HepG2 (cell line): ENCODE measurements around the gene LCLAT1. TPM values are rescaled to one million over a fixed set of nuclear protein-coding genes. Genes with fewer than 3 reads are reported as not detected.

Experiments used
- ATAC-seq: fragments of 200-7000 bp; cut with Tn5 transposase; 3 replicates; pipeline ENCODE4 v1.9.1; 2020; ENCODE audit warnings: mild to moderate bottlenecking, moderate library complexity
- BruUV-seq: library from RNA; stranded (reverse); fragments of 400-500 nt; replicated peaks from 2 replicates; lab custom pipeline; 2021; lab: Mats Ljungman, UMichigan
- CTCF ChIA-PET: fragments of 300-600 bp; formaldehyde crosslinking; extraction: SDS; loops from one replicate; lab custom pipeline; 2021; ENCODE audit warnings: low total read pairs, inconsistent platforms, low intra/inter-chr PET ratio; lab: Yijun Ruan, JAX
- POLR2A ChIA-PET: fragments of 350-600 bp; sonication (Branson Sonifier 250); formaldehyde crosslinking; loops from one replicate; lab custom pipeline; 2020; ENCODE audit warnings: antibody characterized with exemption, inconsistent platforms; lab: Yijun Ruan, JAX
- DNase-seq: peaks from one replicate; pipeline ENCODE4 v3.0.0-alpha.2; 2015; ENCODE audit warnings: low spot score
- FAIRE-seq: peaks from 3 replicates; lab custom pipeline; 2011; peaks lifted over from hg19 to GRCh38; lab: Jason Lieb, UNC
- H2AFZ ChIP-seq: one replicate; pipeline ENCODE4 v1.6.1; 2011; ENCODE audit warnings: low read length, inconsistent platforms
- H3K27ac ChIP-seq: fragments of 300-600 bp; 3 replicates; pipeline ENCODE4 v1.8.0; 2011; ENCODE audit warnings: mixed run types, mild to moderate bottlenecking, mixed read lengths, low read length, inconsistent platforms; ENCODE audit not compliant: insufficient read depth; ENCODE audit errors: extremely low read length
- H3K27me3 ChIP-seq, 2 experiments: fragments of 200-600 bp in 1 of 2; 2 replicates in 1 of 2; 3 replicates in 1 of 2; pipeline versions ENCODE4 v1.6.0 to v1.8.0; 2011; ENCODE audit warnings: low read length in 2 of 2, mild to moderate bottlenecking in 2 of 2, moderate library complexity in 2 of 2, inconsistent platforms in 1 of 2; ENCODE audit not compliant: insufficient read depth in 2 of 2, control insufficient read depth in 1 of 2
- H3K36me3 ChIP-seq, 2 experiments: fragments of 200-600 bp in 1 of 2; replicated peaks in 1 of 2; 2 replicates in 1 of 2; 3 replicates in 1 of 2; pipeline versions ENCODE4 v1.5.1 to v1.8.0; 2011; ENCODE audit warnings: low read length in 2 of 2, inconsistent platforms in 1 of 2; ENCODE audit not compliant: insufficient read depth in 2 of 2, control insufficient read depth in 1 of 2
- H3K4me1 ChIP-seq: 2 replicates; pipeline ENCODE4 v1.5.1; 2012; ENCODE audit warnings: low read length, inconsistent platforms; ENCODE audit not compliant: insufficient read depth
- H3K4me2 ChIP-seq: 2 replicates; pipeline ENCODE4 v1.6.0; 2011; ENCODE audit warnings: low read depth, low read length, inconsistent platforms
- H3K4me3 ChIP-seq, 3 experiments: fragments of 200-600 bp in 1 of 3; sonication (generic), shearing (Covaris generic) in 1 of 3; replicated peaks in 1 of 3; 2 replicates each; pipeline ENCODE4 v1.5.1; 2011 to 2016; ENCODE audit warnings: low read length in 3 of 3, inconsistent platforms in 2 of 3, low read depth in 2 of 3, mild to moderate bottlenecking in 2 of 3, control low read depth in 1 of 3, mixed read lengths in 1 of 3; ENCODE audit not compliant: insufficient read depth in 1 of 3
- H3K79me2 ChIP-seq: one replicate; pipeline ENCODE4 v1.6.1; 2011; ENCODE audit warnings: low read length, inconsistent platforms; ENCODE audit not compliant: insufficient read depth
- H3K9ac ChIP-seq: 2 replicates; pipeline ENCODE4 v1.6.0; 2011; ENCODE audit warnings: mild to moderate bottlenecking, low read depth, low read length, inconsistent platforms; ENCODE audit not compliant: insufficient read depth
- H3K9me3 ChIP-seq: 2 replicates; pipeline ENCODE4 v1.5.1; 2012; ENCODE audit warnings: mild to moderate bottlenecking, low read length
- H4K20me1 ChIP-seq: 2 replicates; pipeline ENCODE4 v1.6.0; 2011; ENCODE audit warnings: inconsistent platforms, mild to moderate bottlenecking, low read length, moderate library complexity; ENCODE audit not compliant: insufficient read depth
- AHDC1 ChIP-seq: sonication (generic); formaldehyde crosslinking; IDR thresholded peaks from 2 replicates; pipeline ENCODE4 v1.5.1; 2020; ENCODE audit warnings: mild to moderate bottlenecking, missing genetic modification reagents, borderline replicate concordance
- AKAP8 ChIP-seq: sonication (generic); formaldehyde crosslinking; IDR thresholded peaks from 2 replicates; pipeline ENCODE4 v1.5.1; 2020; ENCODE audit warnings: mild to moderate bottlenecking, missing genetic modification reagents
- BHLHE40 ChIP-seq: IDR thresholded peaks from 2 replicates; pipeline ENCODE4 v1.6.1; 2011; ENCODE audit warnings: low read length, improper control_type of control experiment
- GATAD2A ChIP-seq: IDR thresholded peaks from 2 replicates; pipeline ENCODE4 v1.6.1; 2016
- HNRNPLL ChIP-seq: fragments of 200-400 bp; formaldehyde crosslinking; IDR thresholded peaks from 2 replicates; pipeline ENCODE4 v1.6.1; 2017; ENCODE audit warnings: mild to moderate bottlenecking, low read depth, low read length; ENCODE audit not compliant: poor library complexity, severe bottlenecking
- KLF6 ChIP-seq: IDR thresholded peaks from 2 replicates; pipeline ENCODE4 v1.8.0; 2016; ENCODE audit warnings: missing biosample characterization, missing genetic modification reagents
- MAF1 ChIP-seq: sonication (generic); formaldehyde crosslinking; IDR thresholded peaks from 2 replicates; pipeline ENCODE4 v1.5.0; 2020; ENCODE audit warnings: missing genetic modification reagents, borderline replicate concordance
- MED1 ChIP-seq: sonication (generic); formaldehyde crosslinking; IDR thresholded peaks from 2 replicates; pipeline ENCODE4 v1.4.0; 2020; ENCODE audit warnings: missing genetic modification reagents
- STAT5B ChIP-seq: sonication (generic); formaldehyde crosslinking; IDR thresholded peaks from 2 replicates; pipeline ENCODE4 v1.4.0; 2020; ENCODE audit warnings: missing genetic modification reagents
- ZBTB1 ChIP-seq: sonication (generic); formaldehyde crosslinking; IDR thresholded peaks from 2 replicates; pipeline ENCODE4 v1.4.0; 2020; ENCODE audit warnings: missing genetic modification reagents, borderline replicate concordance
- ZBTB44 ChIP-seq: sonication (generic); formaldehyde crosslinking; IDR thresholded peaks from 2 replicates; pipeline ENCODE4 v1.4.0; 2020; ENCODE audit warnings: missing genetic modification reagents
- ZMYM4 ChIP-seq: sonication (generic); formaldehyde crosslinking; IDR thresholded peaks from 2 replicates; pipeline ENCODE4 v1.8.1; 2023; ENCODE audit warnings: mild to moderate bottlenecking, missing genetic modification reagents
- ZNF234 ChIP-seq: sonication (generic); formaldehyde crosslinking; conservative IDR thresholded peaks from 2 replicates; pipeline ENCODE4 v1.5.1; 2020; ENCODE audit warnings: mild to moderate bottlenecking, missing genetic modification reagents
- ZNF280D ChIP-seq: sonication (generic); formaldehyde crosslinking; IDR thresholded peaks from 2 replicates; pipeline ENCODE4 v1.5.1; 2020; ENCODE audit warnings: mild to moderate bottlenecking, missing genetic modification reagents
- ZNF879 ChIP-seq: sonication (generic); formaldehyde crosslinking; IDR thresholded peaks from 2 replicates; pipeline ENCODE4 v1.8.1; 2023; ENCODE audit warnings: missing genetic modification reagents
- WGBS: methylation state at CpG from one replicate; pipeline ENCODE4 v1.1.6; 2017; ENCODE audit warnings: low lambda C conversion rate; 5-methylcytosine and 5-hydroxymethylcytosine counted together
- in situ Hi-C: cut with HindIII; loops from 2 replicates; pipeline ENCODE4 v1.10.0; 2017; ENCODE audit warnings: low pct_unique_long_range_greater_than_20kb; ENCODE audit not compliant: extremely low pct_ligation_motif_present
- intact Hi-C: fragments of 100-400 bp; cut with micrococcal nuclease; formaldehyde crosslinking; loops from one replicate; pipeline ENCODE4 v1.10.0; 2022; ENCODE audit not compliant: unreplicated experiment
- polyA plus RNA-seq, 8 experiments: library from polyadenylated mRNA; depleted of rRNA in 3 of 8; stranded (reverse) in 7 of 8; unstranded in 1 of 8; fragments of >200 nt; fragmentation: Illumina TruSeq in 4 of 8; extraction: Trizol in 4 of 8; gene quantifications; 2 replicates each; pipeline versions ENCODE4 v1.2.1 to v1.2.3, GENCODE V29; 2011 to 2016; ENCODE audit warnings: low read depth in 4 of 8, missing spikeins in 1 of 8, mixed read lengths in 1 of 8; ENCODE audit not compliant: insufficient read depth in 1 of 8
- total RNA-seq, 5 experiments: library from RNA; depleted of rRNA; stranded (reverse); fragments of >200 nt; fragmentation: Illumina TruSeq; extraction: Trizol; gene quantifications; 2 replicates each; pipeline ENCODE4 v1.2.3, GENCODE V29; 2016; ENCODE audit warnings: low read depth in 1 of 5

LCLAT1 gene
- total and polyA plus RNA-seq, 2 of the 13 experiments (the other 11 are each of a cell fraction or from before 2014, with no cell fraction given) = 18.0 to 28.0 TPM

GRCh38 chr2:30456106-30456505, 9.1 kb downstream of the LCLAT1 start (continued):
- no peak for TF ChIP-seq AKAP8 (CRISPR knock-in tag)
- TF ChIP-seq MED1 (CRISPR knock-in tag) = no peak
- no peak for TF ChIP-seq ZNF280D (CRISPR knock-in tag)
- TF ChIP-seq STAT5B (CRISPR knock-in tag) = no peak
- no peak for TF ChIP-seq KLF6
- no peak for TF ChIP-seq BHLHE40
- TF ChIP-seq HNRNPLL = no peak

GRCh38 chr2:30456579-30456978, 9.5 kb downstream of the LCLAT1 start:
- H3K27ac ChIP-seq = no peak overlapping the region
- DNase-seq (peak; percentile 35), FAIRE-seq (no peak), ATAC-seq (peak; percentile 67)
- intact Hi-C loops = no loop called here
- H4K20me1 ChIP-seq = 0 out of 2 replicates have a peak, but pooled peaks cover 4% of the 10 kb centered on the region
- peaks cover 62% of the 10 kb centered on the region for H3K4me1 ChIP-seq
- no peaks in the 10 kb centered on the region for H3K27me3 ChIP-seq
- BruUV-seq = no TSS peak
- ChIA-PET CTCF (no interaction called here), POLR2A (interaction anchor here (1.2 kb wide), 1 partner anchor 9 kb away, joined by 4 read pairs; the partner anchor contains the start of gene LCLAT1)
- no peak overlapping the region for H3K9ac ChIP-seq
- H3K9me3 ChIP-seq = no peaks in the 10 kb centered on the region
- no peak overlapping the region for H3K4me3 ChIP-seq
- in situ Hi-C loops = no loop called here
- peak overlapping the region; percentile 28; the same call in 1 of the 2 replicates for H3K4me2 ChIP-seq
- H2AFZ ChIP-seq = no peak overlapping the region
- H3K36me3 ChIP-seq = no peaks in the 10 kb centered on the region
- peaks cover 95% of the 10 kb centered on the region for H3K79me2 ChIP-seq
- WGBS = 76% methylated on average over 2 of the region's 2 CpGs
- no peak for TF ChIP-seq ZNF234
- TF ChIP-seq GATAD2A = 0 out of 2 replicates have a peak, but pooled peaks have one; percentile 24
- TF ChIP-seq ZBTB1 (CRISPR knock-in tag) = no peak
- no peak for TF ChIP-seq MAF1
- TF ChIP-seq ZBTB44 (CRISPR knock-in tag) = no peak
- peak; percentile 36; the same call in 1 of the 2 replicates for TF ChIP-seq AHDC1 (CRISPR knock-in tag)
- TF ChIP-seq ZMYM4 (CRISPR knock-in tag) = peak; percentile 72; the same call in 1 of the 2 replicates
- TF ChIP-seq ZNF879 (CRISPR knock-in tag) = no peak
